ENCODE results near the gene CAMK1G. TPM values are rescaled to one million over a fixed set of nuclear protein-coding genes. Genes with fewer than 3 reads are reported as not detected.

CAMK1G gene
- total and polyA plus RNA-seq, 7 donors, result 0.04 to 1.4 (median 0.46) TPM; not detected in 3

- Histone ChIP-seq H3K27ac (no peak overlapping the region), H3K36me3 (ENCODE audit: insufficient read depth in 1 of 2, low read depth in 1 of 2) (no peaks in the 10 kb centered on the region), H3K4me3 (no peak overlapping the region), H3K4me1 (no peaks in the 10 kb centered on the region), H3K9me3 (no peaks in the 10 kb centered on the region), H3K27me3 (ENCODE audit: insufficient read depth in 3 of 3, low read length in 2 of 3) (peaks cover 0 to 3% (median 0%) of the 10 kb centered on the region in 3 donors)
- DNase-seq, result no peak
- WGBS, 3 donors, result 93 to 95% (median 94%) methylated on average over 9 of the region's 9 CpGs
- no peak for TF ChIP-seq CTCF (IDR thresholded peaks at IDR 0.05)
- intact Hi-C loops (cut with DNase I), result no loop called here
- ATAC-seq, result no peak
Measured at GRCh38 chr1:209554761-209555611, 28.5 kb upstream of the CAMK1G start.

GRCh38 chr1:209556162-209556690, 27.3 kb upstream of the CAMK1G start:
- Histone ChIP-seq H3K9me3 (no peaks in the 10 kb centered on the region), H3K27me3 (ENCODE audit: insufficient read depth in 3 of 3, low read length in 2 of 3) (peaks cover 0 to 3% (median 0%) of the 10 kb centered on the region in 3 donors), H3K4me1 (no peaks in the 10 kb centered on the region), H3K4me3 (no peak overlapping the region), H3K36me3 (ENCODE audit: insufficient read depth in 1 of 2, low read depth in 1 of 2) (no peaks in the 10 kb centered on the region), H3K27ac (no peak overlapping the region)
- intact Hi-C loops (cut with DNase I), result no loop called here
- TF ChIP-seq CTCF (IDR thresholded peaks at IDR 0.05), result no peak
- no peak for DNase-seq
- ATAC-seq, result no peak
- WGBS, 3 donors, result 68 to 79% (median 72%) methylated on average over 1 of the region's 1 CpG

GRCh38 chr1:209557221-209557620, 26.3 kb upstream of the CAMK1G start:
- TF ChIP-seq CTCF (IDR thresholded peaks at IDR 0.05), result no peak
- DNase-seq (no peak), ATAC-seq (no peak)
- H3K36me3 ChIP-seq (ENCODE audit: insufficient read depth in 1 of 2, low read depth in 1 of 2), result no peaks in the 10 kb centered on the region
- no peaks in the 10 kb centered on the region for H3K9me3 ChIP-seq
- peaks cover 0 to 3% (median 0%) of the 10 kb centered on the region in 3 donors for H3K27me3 ChIP-seq (ENCODE audit: insufficient read depth in 3 of 3, low read length in 2 of 3)
- no peak overlapping the region for H3K27ac ChIP-seq
- H3K4me3 ChIP-seq, result no peak overlapping the region
- no peaks in the 10 kb centered on the region for H3K4me1 ChIP-seq
- intact Hi-C loops (cut with DNase I), result no loop called here

GRCh38 chr1:209560529-209560928, 23.0 kb upstream of the CAMK1G start:
- no peaks in the 10 kb centered on the region for H3K36me3 ChIP-seq (ENCODE audit: insufficient read depth in 1 of 2, low read depth in 1 of 2)
- DNase-seq, result no peak
- intact Hi-C loops (cut with DNase I), result no loop called here
- H3K27ac ChIP-seq, result no peak overlapping the region
- no peak overlapping the region for H3K4me3 ChIP-seq
- H3K4me1 ChIP-seq, result no peaks in the 10 kb centered on the region
- no peak for ATAC-seq
- WGBS, 3 donors, result 75 to 79% (median 77%) methylated on average over 3 of the region's 3 CpGs
- H3K27me3 ChIP-seq (ENCODE audit: insufficient read depth in 3 of 3, low read length in 2 of 3), result peaks cover 0 to 7% (median 0%) of the 10 kb centered on the region in 3 donors
- no peak for TF ChIP-seq CTCF (IDR thresholded peaks at IDR 0.05)
- H3K9me3 ChIP-seq, result no peaks in the 10 kb centered on the region

Data from psoas muscle (tissue), 8 donors.